ENCODE results near the gene MRPL10. TPM values are rescaled to one million over a fixed set of nuclear protein-coding genes. Genes with fewer than 3 reads are reported as not detected.

The MRPL10 gene
- total RNA-seq, 2 experiments from 2014 or later, result 66.7 to 70.0 TPM

GRCh38 chr17:47844227-47844626, 12.9 kb upstream of the MRPL10 start:
- peaks cover 38% of the 10 kb centered on the region for H3K27me3 Mint-ChIP-seq (ENCODE audit: low read depth)
- H3K9me3 Mint-ChIP-seq, result no peaks in the 10 kb centered on the region
- no peak for DNase-seq
- intact Hi-C loops (cut with micrococcal nuclease), result loop anchor here (10.0 kb wide), 1 partner anchor 261 kb away; the partner anchor contains the start of genes CBX1 and SNX11
- no peak overlapping the region for H3K27ac Mint-ChIP-seq
- peaks cover 38% of the 10 kb centered on the region for H3K4me1 Mint-ChIP-seq (ENCODE audit: low read depth)
- no peak overlapping the region for H3K4me3 Mint-ChIP-seq
- H3K36me3 Mint-ChIP-seq (ENCODE audit: low read depth), result peaks cover 1% of the 10 kb centered on the region
- CTCF ChIA-PET, result interaction anchor here (1.1 to 14.9 kb wide), 8 partner anchors 8 to 178 kb away, joined by 3 to 460 read pairs (median 4); partner anchors contain the start of genes SP2 and SP6

GRCh38 chr17:47843391-47843730, 12.0 kb upstream of the MRPL10 start:
- intact Hi-C loops (cut with micrococcal nuclease), result loop anchor here (1.0 to 10.0 kb wide), 4 partner anchors 47 to 261 kb away; partner anchors contain the start of genes CBX1, CDK5RAP3 and SNX11
- H3K4me3 Mint-ChIP-seq, result no peak overlapping the region
- H3K36me3 Mint-ChIP-seq (ENCODE audit: low read depth), result peaks cover 1% of the 10 kb centered on the region
- CTCF ChIA-PET, result interaction anchor here (1.0 to 14.9 kb wide), 11 partner anchors 9 to 175 kb away, joined by 3 to 460 read pairs (median 9); partner anchors contain the start of genes SP2 and SP6
- no peak overlapping the region for H3K27ac Mint-ChIP-seq
- no peaks in the 10 kb centered on the region for H3K9me3 Mint-ChIP-seq
- no peak for DNase-seq
- peaks cover 29% of the 10 kb centered on the region for H3K27me3 Mint-ChIP-seq (ENCODE audit: low read depth)
- H3K4me1 Mint-ChIP-seq (ENCODE audit: low read depth), result peaks cover 38% of the 10 kb centered on the region

GRCh38 chr17:47841488-47842291, 10.3 kb upstream of the MRPL10 start:
- Mint-ChIP-seq H3K36me3 (ENCODE audit: low read depth) (peaks cover 1% of the 10 kb centered on the region), H3K27ac (peak overlapping the region; percentile 85), H3K4me1 (ENCODE audit: low read depth) (peaks cover 33% of the 10 kb centered on the region), H3K9me3 (no peaks in the 10 kb centered on the region), H3K4me3 (peak overlapping the region; percentile 100), H3K27me3 (ENCODE audit: low read depth) (peaks cover 19% of the 10 kb centered on the region)
- no peak for DNase-seq
- CTCF ChIA-PET, result interaction anchor here (0.6 to 14.9 kb wide), 21 partner anchors 8 to 1503 kb away, joined by 3 to 460 read pairs (median 5); partner anchors contain the start of genes CDK5RAP3, LRRC46, MRPL10 and SP2
- intact Hi-C loops (cut with micrococcal nuclease), result loop anchor here (2.0 to 10.0 kb wide), 4 partner anchors 105 to 263 kb away; partner anchors contain the start of genes CBX1, CDK5RAP3 and SNX11

- peaks cover 1% of the 10 kb centered on the region for H3K36me3 Mint-ChIP-seq (ENCODE audit: low read depth)
- CTCF ChIA-PET, result interaction anchor here (0.6 to 14.9 kb wide), 20 partner anchors 9 to 1504 kb away, joined by 3 to 460 read pairs (median 4); partner anchors contain the start of genes CDK5RAP3, LRRC46, MRPL10 and SP2
- peaks cover 12% of the 10 kb centered on the region for H3K27me3 Mint-ChIP-seq (ENCODE audit: low read depth)
- peak; percentile 93 for DNase-seq
- peak within 1 kb of the TSS; percentile 100 for H3K4me3 Mint-ChIP-seq
- H3K9me3 Mint-ChIP-seq, result no peaks in the 10 kb centered on the region
- peaks cover 35% of the 10 kb centered on the region for H3K4me1 Mint-ChIP-seq (ENCODE audit: low read depth)
- peak within 1 kb of the TSS; percentile 85 for H3K27ac Mint-ChIP-seq
- intact Hi-C loops (cut with micrococcal nuclease), result loop anchor here (2.0 to 10.0 kb wide), 2 partner anchors 178 to 264 kb away; partner anchors contain the start of genes CBX1 and SNX11
Observed at GRCh38 chr17:47840742-47841487, 9.6 kb upstream of the MRPL10 start, which contains the start of gene SCRN2. SCRN2 (minus strand) TSS chr17:47841273; CDS start chr17:47840843, 430 bp downstream.

GRCh38 chr17:47840001-47840741, 8.8 kb upstream of the MRPL10 start:
- no peak overlapping the region for H3K27ac Mint-ChIP-seq

GRCh38 chr17:47839071-47839470, 7.7 kb upstream of the MRPL10 start:
- Mint-ChIP-seq H3K36me3 (ENCODE audit: low read depth) (peaks cover 5% of the 10 kb centered on the region), H3K4me3 (no peak overlapping the region), H3K4me1 (ENCODE audit: low read depth) (peaks cover 54% of the 10 kb centered on the region), H3K9me3 (no peaks in the 10 kb centered on the region), H3K27me3 (ENCODE audit: low read depth) (no peaks in the 10 kb centered on the region), H3K27ac (no peak overlapping the region)
- DNase-seq, result no peak
- intact Hi-C loops (cut with micrococcal nuclease), result no loop called here
- CTCF ChIA-PET, result interaction anchor here (5.4 to 14.9 kb wide), 2 partner anchors 49 to 110 kb away, joined by 26 to 460 read pairs; partner anchors contain the start of gene SP2

More at GRCh38 chr17:47840001-47840741, 8.8 kb upstream of the MRPL10 start:
- Mint-ChIP-seq H3K36me3 (ENCODE audit: low read depth) (peaks cover 5% of the 10 kb centered on the region), H3K4me3 (peak overlapping the region; percentile 100), H3K9me3 (no peaks in the 10 kb centered on the region), H3K4me1 (ENCODE audit: low read depth) (peaks cover 43% of the 10 kb centered on the region), H3K27me3 (ENCODE audit: low read depth) (peaks cover 5% of the 10 kb centered on the region)
- DNase-seq, result no peak
- CTCF ChIA-PET, result interaction anchor here (0.6 to 14.9 kb wide), 9 partner anchors 9 to 180 kb away, joined by 3 to 460 read pairs (median 9); partner anchors contain the start of genes CDK5RAP3, LRRC46, MRPL10 and SP2
- intact Hi-C loops (cut with micrococcal nuclease), result loop anchor here (2.0 to 10.0 kb wide), 2 partner anchors 179 to 265 kb away; partner anchors contain the start of genes CBX1 and SNX11

- Mint-ChIP-seq H3K9me3 (no peaks in the 10 kb centered on the region), H3K27me3 (ENCODE audit: low read depth) (no peaks in the 10 kb centered on the region), H3K27ac (no peak overlapping the region), H3K4me1 (ENCODE audit: low read depth) (peaks cover 58% of the 10 kb centered on the region), H3K36me3 (ENCODE audit: low read depth) (peaks cover 5% of the 10 kb centered on the region), H3K4me3 (no peak overlapping the region)
- intact Hi-C loops (cut with micrococcal nuclease), result no loop called here
- DNase-seq, result no peak
- CTCF ChIA-PET, result interaction anchor here (5.4 kb wide), 1 partner anchor 110 kb away, joined by 26 read pairs; no protein-coding TSS in a partner anchor
Observed at GRCh38 chr17:47838636-47839035, 7.3 kb upstream of the MRPL10 start.

- no peaks in the 10 kb centered on the region for H3K9me3 Mint-ChIP-seq
- CTCF ChIA-PET, result interaction anchor here (1.1 to 1.5 kb wide), 2 partner anchors 52 to 54 kb away, joined by 3 to 10 read pairs; no protein-coding TSS in a partner anchor
- peaks cover 54% of the 10 kb centered on the region for H3K4me1 Mint-ChIP-seq (ENCODE audit: low read depth)
- no peak for DNase-seq
- intact Hi-C loops (cut with micrococcal nuclease), result no loop called here
- no peak overlapping the region for H3K4me3 Mint-ChIP-seq
- no peak overlapping the region for H3K27ac Mint-ChIP-seq
- H3K36me3 Mint-ChIP-seq (ENCODE audit: low read depth), result peaks cover 5% of the 10 kb centered on the region
- no peaks in the 10 kb centered on the region for H3K27me3 Mint-ChIP-seq (ENCODE audit: low read depth)
Observed at GRCh38 chr17:47837401-47838039, 6.2 kb upstream of the MRPL10 start.

GRCh38 chr17:47836601-47837000, 5.3 kb upstream of the MRPL10 start:
- H3K4me1 Mint-ChIP-seq (ENCODE audit: low read depth), result peaks cover 52% of the 10 kb centered on the region
- intact Hi-C loops (cut with micrococcal nuclease), result no loop called here

GRCh38 chr17:47834756-47835155, 3.4 kb upstream of the MRPL10 start:
- Mint-ChIP-seq H3K27me3 (ENCODE audit: low read depth) (no peaks in the 10 kb centered on the region), H3K4me1 (ENCODE audit: low read depth) (peaks cover 54% of the 10 kb centered on the region), H3K27ac (no peak overlapping the region), H3K4me3 (no peak overlapping the region), H3K36me3 (ENCODE audit: low read depth) (peaks cover 7% of the 10 kb centered on the region), H3K9me3 (no peaks in the 10 kb centered on the region)
- CTCF ChIA-PET, result interaction anchor here (1.5 to 2.0 kb wide), 2 partner anchors 55 to 56 kb away, joined by 4 to 6 read pairs; no protein-coding TSS in a partner anchor
- DNase-seq, result no peak
- intact Hi-C loops (cut with micrococcal nuclease), result no loop called here

More at GRCh38 chr17:47836601-47837000, 5.3 kb upstream of the MRPL10 start:
- H3K36me3 Mint-ChIP-seq (ENCODE audit: low read depth), result peaks cover 5% of the 10 kb centered on the region
- H3K27me3 Mint-ChIP-seq (ENCODE audit: low read depth), result no peaks in the 10 kb centered on the region
- H3K4me3 Mint-ChIP-seq, result no peak overlapping the region
- no peak overlapping the region for H3K27ac Mint-ChIP-seq
- H3K9me3 Mint-ChIP-seq, result no peaks in the 10 kb centered on the region
- DNase-seq, result no peak
- CTCF ChIA-PET, result interaction anchor here (1.0 to 2.0 kb wide), 4 partner anchors 55 to 178 kb away, joined by 3 to 10 read pairs (median 4); no protein-coding TSS in a partner anchor

All from activated naive CD4-positive, alpha-beta T cell treated with anti-CD3 and anti-CD28 coated beads for 36 hours (primary cell).